GM18517 (cell line): ENCODE data around the gene BRCA1.

ENCODE experiments used
- ATAC-seq: cut with Tn5 transposase; IDR thresholded peaks from one replicate; pipeline ENCODE4 v1.9.1; 2021; ENCODE audit warnings: mild to moderate bottlenecking, moderate library complexity; ENCODE audit not compliant: unreplicated experiment

BRCA1 gene

DNA sequence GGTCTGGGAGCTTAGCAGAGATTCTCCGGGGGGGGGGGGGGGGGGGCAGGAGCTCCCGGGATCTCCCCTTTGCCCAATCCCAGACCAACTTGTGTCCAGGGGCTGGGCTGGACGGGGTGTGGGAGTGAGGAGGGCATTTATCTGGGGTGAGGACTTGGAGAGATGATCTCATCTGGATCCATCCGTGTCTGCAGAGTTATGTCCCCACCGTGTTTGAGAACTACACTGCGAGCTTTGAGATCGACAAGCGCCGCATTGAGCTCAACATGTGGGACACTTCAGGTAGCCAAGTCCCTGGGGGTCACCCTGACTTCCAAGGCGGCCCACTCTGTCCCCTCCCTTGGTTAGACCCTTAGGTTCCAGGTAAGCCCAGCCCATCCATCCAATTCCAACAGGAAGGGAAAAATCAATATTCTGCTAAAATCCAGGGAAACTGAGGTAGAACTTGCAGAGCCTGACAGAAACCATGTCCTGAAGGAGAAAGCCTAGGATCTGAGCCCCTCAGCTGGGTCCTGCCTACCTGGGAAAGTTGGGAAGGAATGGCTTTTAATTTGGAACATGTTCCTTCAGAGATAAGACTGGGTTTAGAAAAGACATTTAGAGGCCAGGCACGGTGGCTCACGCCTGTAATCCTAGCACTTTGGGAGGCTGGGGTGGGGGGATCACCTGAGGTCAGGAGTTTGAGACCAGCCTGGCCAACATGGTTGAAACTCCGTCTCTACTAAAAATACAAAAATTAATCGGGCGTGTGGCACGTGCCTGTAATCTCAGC is 99.2 kb downstream of the BRCA1 start:
- no peak for ATAC-seq

- no peak for ATAC-seq
These were observed 99.9 kb downstream of the BRCA1 start for GRCh38 chr17:43025290-43025657.

DNA sequence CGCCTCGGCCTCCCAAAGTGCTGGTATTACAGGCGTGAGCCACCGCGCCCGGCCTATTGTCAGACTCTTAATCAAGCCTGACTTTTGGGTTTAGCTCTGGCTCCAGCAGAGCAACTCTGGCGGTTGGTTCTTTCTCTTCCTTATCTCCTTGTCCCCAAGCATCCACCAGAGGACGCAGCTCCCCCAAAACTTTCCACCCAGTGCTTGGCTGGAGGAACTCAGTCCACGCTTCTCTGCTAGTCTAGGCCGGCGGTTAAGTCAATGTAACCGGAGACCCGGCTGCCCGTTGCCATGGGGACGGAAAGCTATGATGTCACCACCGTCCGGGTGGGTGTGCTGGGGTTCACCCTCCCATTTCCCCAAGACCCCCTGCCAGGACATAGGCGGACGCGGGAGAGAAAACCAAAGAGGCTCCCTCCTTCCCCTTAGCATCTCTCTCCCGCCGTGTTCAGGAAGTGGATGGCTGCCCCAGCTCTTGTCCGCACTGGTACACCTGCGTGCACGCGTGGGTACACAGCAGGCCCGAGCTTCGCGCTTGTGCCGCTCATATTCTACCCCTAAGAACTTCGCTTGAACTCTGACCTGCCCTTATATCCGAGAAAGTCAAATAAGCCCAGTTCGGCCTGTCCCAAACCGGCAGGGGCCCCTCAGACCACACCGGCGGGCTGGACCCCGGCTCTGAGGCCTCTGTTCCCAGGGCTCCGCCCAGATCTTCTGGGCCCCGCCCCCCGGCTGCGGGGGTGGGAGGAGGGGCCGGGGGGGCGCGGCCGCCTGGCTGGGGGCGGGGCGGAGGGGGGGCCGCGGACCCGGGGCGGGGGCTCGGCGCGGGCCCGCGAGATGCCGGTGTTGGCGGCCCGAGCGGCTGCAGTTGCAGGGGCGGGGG is 100.5 kb downstream of the BRCA1 start, which contains the start of gene RND2:
Gene RND2 (plus strand): TSS at position 825 of the 883 bp plus-strand sequence. CDS start 117 bp downstream, outside the sequence.
- ATAC-seq, result no peak

- ATAC-seq, result no peak
These were observed 103.2 kb downstream of the BRCA1 start, which contains the start of gene VAT1 for GRCh38 chr17:43021741-43022512. Gene VAT1 (minus strand): TSS chr17:43022385. CDS start chr17:43022322, 63 bp downstream.

GRCh38 chr17:43020789-43021740 is 104.1 kb downstream of the BRCA1 start:
- no peak for ATAC-seq

- no peak for ATAC-seq
These were observed 105.0 kb downstream of the BRCA1 start for GRCh38 chr17:43020030-43020621.

DNA sequence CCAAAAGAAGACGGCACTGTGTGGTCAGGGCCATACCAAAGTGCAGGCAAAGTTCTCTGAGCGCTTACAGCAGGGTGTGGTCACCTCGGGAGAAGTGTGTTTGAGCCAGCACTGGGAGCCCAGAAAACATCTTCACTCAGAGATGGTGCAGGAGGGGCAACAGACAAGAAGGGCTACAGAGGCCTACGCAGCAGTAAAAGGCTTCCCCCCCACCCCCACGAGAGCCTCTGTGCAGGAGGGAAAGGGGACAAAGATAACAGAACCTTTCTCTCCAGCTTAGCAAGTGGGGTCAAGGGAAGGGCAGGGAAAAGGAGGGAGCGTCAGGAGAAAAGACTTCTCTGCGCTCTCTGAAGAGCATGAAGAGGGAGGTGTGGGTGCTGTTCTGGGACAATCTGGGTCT is 105.7 kb downstream of the BRCA1 start:
- ATAC-seq, result no peak

GRCh38 chr17:43018932-43019331 is 106.2 kb downstream of the BRCA1 start:
- ATAC-seq, result no peak

DNA sequence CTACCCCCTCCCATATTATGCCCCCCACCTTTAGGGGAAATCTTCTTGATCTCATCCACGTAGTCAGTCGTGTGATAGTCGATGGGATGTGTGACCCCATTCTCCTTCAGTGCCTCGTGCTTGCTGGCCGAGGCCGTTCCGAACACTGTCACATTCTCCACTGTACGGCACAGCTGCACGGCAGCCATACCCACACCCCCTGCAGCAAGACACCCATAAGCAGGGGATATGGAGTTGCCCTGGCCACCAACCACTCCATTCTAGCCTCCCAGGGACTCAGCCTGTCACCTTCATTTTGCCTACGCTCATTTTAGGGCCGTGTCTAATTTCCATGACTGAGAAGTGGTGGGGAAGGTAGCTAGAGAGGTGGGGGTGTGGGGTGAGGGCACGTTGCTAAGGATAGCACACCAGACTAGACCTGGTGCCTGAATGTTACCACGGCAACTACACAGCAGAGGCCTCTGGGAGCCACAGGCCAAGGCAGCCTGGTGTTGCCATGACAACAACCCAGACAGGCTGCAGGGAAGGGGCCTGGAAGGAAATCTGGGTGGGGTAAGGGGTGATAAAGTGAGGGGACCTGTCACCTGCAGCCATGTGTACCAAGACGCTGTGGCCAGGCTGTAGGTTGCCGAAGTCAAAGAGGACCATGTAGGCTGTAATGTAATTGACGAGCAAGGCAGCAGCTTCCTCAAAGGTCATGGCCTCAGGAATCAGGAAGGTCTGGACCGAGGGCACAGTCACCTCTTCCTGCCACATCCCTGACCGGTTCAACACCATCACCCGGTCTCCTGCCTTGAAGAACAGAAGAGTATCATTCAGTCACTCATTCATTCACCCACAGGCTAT is 106.9 kb downstream of the BRCA1 start:
- ATAC-seq, result no peak

GRCh38 chr17:43016216-43016615 is 108.9 kb downstream of the BRCA1 start:
- ATAC-seq, result no peak

DNA sequence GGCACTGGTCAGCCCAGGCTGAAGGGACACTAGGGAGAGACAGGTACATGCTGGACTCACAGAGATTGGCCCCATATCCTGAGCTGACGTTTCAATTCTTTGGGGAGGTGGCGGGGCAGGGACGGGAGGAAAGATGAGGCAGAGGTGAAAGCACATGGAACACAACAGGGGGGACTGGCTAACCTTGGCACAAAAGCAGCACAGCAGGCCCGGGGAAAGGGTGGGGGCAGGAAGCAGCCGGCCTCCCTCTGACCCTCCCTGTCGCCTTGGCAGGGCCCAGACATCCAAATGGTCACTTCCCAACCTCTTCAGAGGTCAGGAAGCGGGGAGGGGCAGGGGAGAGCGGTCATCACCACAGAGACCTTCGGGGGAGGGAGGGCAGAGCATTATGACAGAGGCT is 109.6 kb downstream of the BRCA1 start:
- ATAC-seq, result no peak

DNA sequence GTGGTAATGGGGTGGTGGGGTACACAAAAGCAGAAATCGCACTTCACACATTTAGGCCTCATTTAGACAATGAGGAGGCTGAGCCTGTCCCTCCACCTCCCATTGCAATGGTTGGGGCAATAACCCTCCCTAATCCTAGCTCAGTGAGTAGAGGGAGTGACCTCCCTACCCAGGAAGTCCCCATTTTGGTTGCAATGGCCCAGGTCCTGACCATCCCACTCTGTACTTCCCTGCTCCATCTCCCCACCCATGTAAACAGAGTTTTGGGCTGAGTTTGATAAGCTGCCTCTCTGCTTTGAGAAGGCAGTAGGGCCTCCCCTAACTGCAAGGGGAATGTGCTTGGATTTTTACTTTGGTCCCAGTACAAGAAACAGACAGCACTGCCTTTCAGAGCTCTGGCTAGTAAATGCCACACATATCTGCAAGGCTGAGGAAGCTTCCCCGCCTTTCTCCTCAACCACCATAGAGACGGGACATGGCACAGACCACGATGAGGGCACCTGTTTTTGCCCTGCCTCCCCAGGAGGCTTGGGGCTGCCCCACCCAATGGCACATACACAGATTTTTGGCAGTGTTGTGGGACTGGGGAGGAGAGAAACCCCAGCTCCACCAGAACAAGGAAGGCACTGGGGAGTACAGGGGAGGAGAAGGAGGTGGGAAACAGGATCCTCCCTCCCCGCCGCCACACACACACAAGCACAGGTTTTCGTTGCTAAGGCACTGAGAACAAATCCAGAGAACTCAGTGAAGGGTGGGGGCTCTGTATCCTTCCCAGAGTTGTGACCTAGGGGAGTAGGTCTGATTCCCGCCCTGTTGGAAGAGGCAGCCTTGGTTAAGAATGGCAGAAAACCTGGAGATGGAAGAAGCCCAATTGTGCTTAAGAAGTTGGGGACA is 110.3 kb downstream of the BRCA1 start:
- no peak for ATAC-seq

DNA sequence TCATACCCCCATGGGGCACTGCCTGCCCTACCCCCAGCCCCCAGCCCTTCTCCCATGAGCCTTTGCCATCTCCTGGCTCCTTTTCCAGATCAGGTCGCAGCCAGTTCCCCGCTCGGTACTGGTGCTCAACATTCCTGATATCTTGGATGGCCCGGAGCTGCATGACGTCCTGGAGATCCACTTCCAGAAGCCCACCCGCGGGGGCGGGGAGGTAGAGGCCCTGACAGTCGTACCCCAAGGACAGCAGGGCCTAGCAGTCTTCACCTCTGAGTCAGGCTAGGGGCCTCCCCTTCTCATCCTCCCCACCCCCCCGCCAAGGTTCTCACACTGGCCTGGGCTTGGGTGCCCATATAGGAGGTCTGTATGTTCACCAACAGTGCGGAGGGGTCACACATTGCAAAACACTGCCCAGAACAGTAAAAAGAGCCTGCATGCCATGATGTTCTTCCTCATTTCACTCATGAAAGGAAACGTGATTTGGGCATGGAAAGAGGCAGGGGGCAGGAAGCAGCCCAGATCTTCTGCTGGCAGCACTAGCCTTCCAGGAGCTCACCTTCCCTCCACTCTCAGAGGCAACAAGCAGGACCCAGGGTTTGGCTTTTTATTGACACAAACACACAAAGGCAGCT is 111.0 kb downstream of the BRCA1 start:
- ATAC-seq, result no peak

GRCh38 chr17:43013296-43013695 is 111.9 kb downstream of the BRCA1 start:
- ATAC-seq, result no peak

GRCh38 chr17:43011728-43012472 is 113.3 kb downstream of the BRCA1 start:
- ATAC-seq, result no peak

GRCh38 chr17:43010667-43011308 is 114.4 kb downstream of the BRCA1 start:
- no peak for ATAC-seq
